SK-N-SH treated with all-trans-retinoic acid at 6 μM for 48 hours (cell line): ENCODE measurements around the gene ADAMTS10.

ENCODE experiments used
- ATAC-seq: fragments of 200-7000 bp; cut with Tn5 transposase; 3 replicates; pipeline ENCODE4 v1.9.1; 2020; ENCODE audit warnings: mild to moderate bottlenecking, moderate library complexity
- ARNTL ChIP-seq: fragments of 450-650 bp; formaldehyde crosslinking; IDR thresholded peaks from 2 replicates; pipeline ENCODE4 v1.5.0; 2020; ENCODE audit warnings: low read depth, mild to moderate bottlenecking, moderate library complexity, borderline replicate concordance
- BACH2 ChIP-seq: fragments of 250-450 bp; sonication (Bioruptor Pico); IDR thresholded peaks from 2 replicates; pipeline ENCODE4 v1.9.0; 2021; ENCODE audit warnings: mild to moderate bottlenecking, borderline replicate concordance
- CREB5 ChIP-seq: fragments of 250-450 bp; sonication (Bioruptor Pico); IDR thresholded peaks from 2 replicates; pipeline ENCODE4 v1.5.1; 2020; ENCODE audit warnings: low read depth, mild to moderate bottlenecking, moderate library complexity
- CSDC2 ChIP-seq: fragments of 250-450 bp; sonication (Bioruptor Pico); IDR thresholded peaks from 2 replicates; pipeline ENCODE4 v1.5.0; 2020; ENCODE audit warnings: mild to moderate bottlenecking, moderate library complexity
- CSRNP3 ChIP-seq: fragments of 250-450 bp; sonication (Bioruptor Pico); IDR thresholded peaks from 2 replicates; pipeline ENCODE4 v1.5.1; 2021; ENCODE audit warnings: mild to moderate bottlenecking, moderate library complexity
- ESRRG ChIP-seq: fragments of 250-450 bp; sonication (Bioruptor Pico); IDR thresholded peaks from 2 replicates; pipeline ENCODE4 v1.6.1; 2021; ENCODE audit warnings: mild to moderate bottlenecking
- GLIS3 ChIP-seq: fragments of 250-450 bp; sonication (Bioruptor Pico); IDR thresholded peaks from 2 replicates; pipeline ENCODE4 v1.5.0; 2020; ENCODE audit warnings: mild to moderate bottlenecking, moderate library complexity
- ISL1 ChIP-seq: fragments of 250-450 bp; sonication (Bioruptor Pico); IDR thresholded peaks from 2 replicates; pipeline ENCODE4 v2.1.2; 2022; ENCODE audit warnings: mild to moderate bottlenecking, moderate library complexity
- OSR1 ChIP-seq: fragments of 250-450 bp; sonication (Bioruptor Pico); IDR thresholded peaks from 2 replicates; pipeline ENCODE4 v1.8.0; 2022; ENCODE audit warnings: moderate library complexity, mild to moderate bottlenecking, inconsistent platforms
- PATZ1 ChIP-seq: fragments of 250-450 bp; sonication (Bioruptor Pico); IDR thresholded peaks from 2 replicates; pipeline ENCODE4 v1.8.0; 2020; ENCODE audit warnings: mild to moderate bottlenecking, moderate library complexity, borderline replicate concordance
- POU6F1 ChIP-seq: fragments of 250-450 bp; sonication (Bioruptor Pico); IDR thresholded peaks from 2 replicates; pipeline ENCODE4 v1.8.0; 2021; ENCODE audit warnings: low read depth, mild to moderate bottlenecking, moderate library complexity, borderline replicate concordance
- PPARA ChIP-seq: fragments of 250-450 bp; sonication (Bioruptor Pico); IDR thresholded peaks from 2 replicates; pipeline ENCODE4 v1.5.0; 2020; ENCODE audit warnings: mild to moderate bottlenecking, borderline replicate concordance
- RARB ChIP-seq: fragments of 250-450 bp; sonication (Bioruptor Pico); IDR thresholded peaks from 2 replicates; pipeline ENCODE4 v1.8.0; 2021; ENCODE audit warnings: mild to moderate bottlenecking, moderate library complexity
- SNAI2 ChIP-seq: fragments of 250-450 bp; sonication (Bioruptor Pico); IDR thresholded peaks from 2 replicates; pipeline ENCODE4 v1.5.0; 2020; ENCODE audit warnings: mild to moderate bottlenecking, moderate library complexity
- TOX ChIP-seq: fragments of 250-450 bp; sonication (Bioruptor Pico); IDR thresholded peaks from 2 replicates; pipeline ENCODE4 v1.8.0; 2021; ENCODE audit warnings: mild to moderate bottlenecking, moderate library complexity, borderline replicate concordance
- TSHZ2 ChIP-seq: fragments of 250-450 bp; sonication (Bioruptor Pico); IDR thresholded peaks from 2 replicates; pipeline ENCODE4 v1.5.0; 2020; ENCODE audit warnings: mild to moderate bottlenecking, moderate library complexity
- ZC3H10 ChIP-seq: fragments of 250-450 bp; sonication (Bioruptor Pico); IDR thresholded peaks from 2 replicates; pipeline ENCODE4 v1.5.1; 2021; ENCODE audit warnings: mild to moderate bottlenecking, moderate library complexity
- ZFP3 ChIP-seq: fragments of 250-450 bp; sonication (Bioruptor Pico); IDR thresholded peaks from 2 replicates; pipeline ENCODE4 v1.5.0; 2020; ENCODE audit warnings: mild to moderate bottlenecking, moderate library complexity
- ZFP30 ChIP-seq: fragments of 450-650 bp; formaldehyde crosslinking; IDR thresholded peaks from 2 replicates; pipeline ENCODE4 v1.5.0; 2022; ENCODE audit warnings: mild to moderate bottlenecking, moderate library complexity
- ZNF565 ChIP-seq: fragments of 450-650 bp; formaldehyde crosslinking; conservative IDR thresholded peaks from 2 replicates; pipeline ENCODE4 v1.5.0; 2020; ENCODE audit warnings: low read depth, mild to moderate bottlenecking, moderate library complexity
- ZNF70 ChIP-seq: fragments of 450-650 bp; formaldehyde crosslinking; IDR thresholded peaks from 2 replicates; pipeline ENCODE4 v1.5.0; 2020; ENCODE audit warnings: mild to moderate bottlenecking, moderate library complexity
- ZNF8 ChIP-seq: fragments of 450-650 bp; formaldehyde crosslinking; IDR thresholded peaks from 2 replicates; pipeline ENCODE4 v1.5.0; 2020; ENCODE audit warnings: mild to moderate bottlenecking, moderate library complexity

ADAMTS10 gene

GRCh38 chr19:8610936-8611300 is 403 bp upstream of the ADAMTS10 start:
- TF ChIP-seq ESRRG (CRISPR knock-in tag) (no peak), ZNF70 (CRISPR knock-in tag) (no peak), SNAI2 (CRISPR knock-in tag) (no peak)
- no peak for ATAC-seq

GRCh38 chr19:8609279-8610040 is 1.1 kb downstream of the ADAMTS10 start:
- peak; percentile 70 for ATAC-seq
- no peak for TF ChIP-seq ZFP3 (CRISPR knock-in tag)
- TF ChIP-seq TSHZ2 (CRISPR knock-in tag), result 0 out of 2 replicates have a peak, but pooled peaks have one; percentile 27
- TF ChIP-seq, all 23 proteins: peak for 1

- ATAC-seq, result no peak
- TF ChIP-seq PPARA (CRISPR knock-in tag) (no peak), ZNF70 (CRISPR knock-in tag) (no peak), ARNTL (CRISPR knock-in tag) (no peak), GLIS3 (CRISPR knock-in tag) (no peak), ZFP30 (no peak), CREB5 (no peak), ZFP3 (CRISPR knock-in tag) (no peak), TOX (CRISPR knock-in tag) (no peak)
These were observed 1.6 kb downstream of the ADAMTS10 start for GRCh38 chr19:8608941-8609278.

- TF ChIP-seq ZC3H10 (CRISPR knock-in tag), result no peak
- no peak for TF ChIP-seq TOX (CRISPR knock-in tag)
- no peak for TF ChIP-seq OSR1 (CRISPR knock-in tag)
- TF ChIP-seq POU6F1 (CRISPR knock-in tag), result no peak
- TF ChIP-seq RARB (CRISPR knock-in tag), result no peak
- TF ChIP-seq ZFP3 (CRISPR knock-in tag), result no peak
- TF ChIP-seq ZNF70 (CRISPR knock-in tag), result no peak
- TF ChIP-seq ISL1, result no peak
- TF ChIP-seq CSRNP3 (CRISPR knock-in tag), result no peak
- no peak for TF ChIP-seq ZNF565 (CRISPR knock-in tag)
- no peak for TF ChIP-seq PATZ1 (CRISPR knock-in tag)
- TF ChIP-seq ESRRG (CRISPR knock-in tag), result no peak
- TF ChIP-seq PPARA (CRISPR knock-in tag), result no peak
- TF ChIP-seq ARNTL (CRISPR knock-in tag), result no peak
- no peak for TF ChIP-seq TSHZ2 (CRISPR knock-in tag)
- no peak for TF ChIP-seq ZNF8 (CRISPR knock-in tag)
- TF ChIP-seq BACH2 (CRISPR knock-in tag), result no peak
- no peak for TF ChIP-seq CSDC2 (CRISPR knock-in tag)
- TF ChIP-seq ZFP30, result no peak
- ATAC-seq, result no peak
These were observed 3.1 kb downstream of the ADAMTS10 start for GRCh38 chr19:8607386-8607785.
